NCI-H524 (cell line): ENCODE measurements around the gene LIMK2.

Experiments
- DNase-seq, 2 experiments: peaks; one replicate each; lab custom pipeline; 2025; lab: John Stamatoyannopoulos, UW

LIMK2 gene

GRCh38 chr22:31272522-31273446 lies 60.7 kb downstream of the LIMK2 start:
- peak; percentile 10 to 61 for DNase-seq

GRCh38 chr22:31274017-31274416 lies 61.9 kb downstream of the LIMK2 start:
- no peak for DNase-seq

DNA sequence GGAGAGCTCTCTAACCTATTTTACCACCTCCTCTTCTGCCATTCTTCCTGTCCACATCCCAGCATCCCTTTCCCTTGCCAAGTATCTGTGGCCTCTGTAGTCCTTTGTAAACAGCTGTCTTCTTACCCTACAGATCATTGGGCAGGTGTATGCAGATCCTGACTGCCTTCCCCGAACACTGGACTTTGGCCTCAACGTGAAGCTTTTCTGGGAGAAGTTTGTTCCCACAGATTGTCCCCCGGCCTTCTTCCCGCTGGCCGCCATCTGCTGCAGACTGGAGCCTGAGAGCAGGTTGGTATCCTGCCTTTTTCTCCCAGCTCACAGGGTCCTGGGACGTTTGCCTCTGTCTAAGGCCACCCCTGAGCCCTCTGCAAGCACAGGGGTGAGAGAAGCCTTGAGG lies 62.9 kb downstream of the LIMK2 start:
- DNase-seq: no peak

DNA sequence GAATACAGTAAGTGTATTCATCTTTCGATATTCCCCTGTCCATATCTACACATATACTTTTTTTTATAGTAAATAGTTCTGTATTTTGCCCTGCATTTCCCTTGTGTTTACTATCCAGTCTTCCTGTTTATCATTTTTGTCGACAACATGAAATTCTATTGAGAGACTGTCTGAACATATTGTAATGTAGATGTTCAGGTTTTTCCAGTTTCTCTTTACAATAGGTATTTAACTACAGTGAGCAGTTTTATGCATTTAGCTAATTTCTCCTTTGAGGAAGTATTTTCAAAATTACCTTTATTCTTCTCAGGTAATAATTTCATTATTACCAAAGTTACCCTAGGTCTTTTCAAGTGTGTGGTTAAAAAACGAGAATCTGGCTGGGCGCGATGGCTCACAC lies 63.5 kb downstream of the LIMK2 start:
- no peak for DNase-seq

DNA sequence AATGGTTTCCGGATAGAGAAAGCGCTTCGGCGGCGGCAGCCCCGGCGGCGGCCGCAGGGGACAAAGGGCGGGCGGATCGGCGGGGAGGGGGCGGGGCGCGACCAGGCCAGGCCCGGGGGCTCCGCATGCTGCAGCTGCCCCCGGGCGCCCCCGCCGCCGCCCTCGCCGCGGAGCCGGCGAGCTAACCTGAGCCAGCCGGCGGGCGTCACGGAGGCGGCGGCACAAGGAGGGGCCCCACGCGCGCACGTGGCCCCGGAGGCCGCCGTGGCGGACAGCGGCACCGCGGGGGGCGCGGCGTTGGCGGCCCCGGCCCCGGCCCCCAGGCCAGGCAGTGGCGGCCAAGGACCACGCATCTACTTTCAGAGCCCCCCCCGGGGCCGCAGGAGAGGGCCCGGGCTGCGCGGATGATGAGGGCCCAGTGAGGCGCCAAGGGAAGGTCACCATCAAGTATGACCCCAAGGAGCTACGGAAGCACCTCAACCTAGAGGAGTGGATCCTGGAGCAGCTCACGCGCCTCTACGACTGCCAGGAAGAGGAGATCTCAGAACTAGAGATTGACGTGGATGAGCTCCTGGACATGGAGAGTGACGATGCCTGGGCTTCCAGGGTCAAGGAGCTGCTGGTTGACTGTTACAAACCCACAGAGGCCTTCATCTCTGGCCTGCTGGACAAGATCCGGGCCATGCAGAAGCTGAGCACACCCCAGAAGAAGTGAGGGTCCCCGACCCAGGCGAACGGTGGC lies 64.5 kb downstream of the LIMK2 start:
- no peak for DNase-seq

DNA sequence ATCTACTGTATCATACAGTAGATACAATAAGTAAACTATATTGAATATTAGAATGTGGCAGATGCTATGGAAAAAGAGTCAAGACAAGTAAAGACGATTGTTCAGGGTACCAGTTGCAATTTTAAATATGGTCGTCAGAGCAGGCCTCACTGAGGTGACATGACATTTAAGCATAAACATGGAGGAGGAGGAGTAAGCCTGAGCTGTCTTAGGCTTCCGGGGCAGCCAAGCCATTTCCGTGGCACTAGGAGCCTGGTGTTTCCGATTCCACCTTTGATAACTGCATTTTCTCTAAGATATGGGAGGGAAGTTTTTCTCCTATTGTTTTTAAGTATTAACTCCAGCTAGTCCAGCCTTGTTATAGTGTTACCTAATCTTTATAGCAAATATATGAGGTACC lies 65.6 kb downstream of the LIMK2 start:
- DNase-seq: no peak

DNA sequence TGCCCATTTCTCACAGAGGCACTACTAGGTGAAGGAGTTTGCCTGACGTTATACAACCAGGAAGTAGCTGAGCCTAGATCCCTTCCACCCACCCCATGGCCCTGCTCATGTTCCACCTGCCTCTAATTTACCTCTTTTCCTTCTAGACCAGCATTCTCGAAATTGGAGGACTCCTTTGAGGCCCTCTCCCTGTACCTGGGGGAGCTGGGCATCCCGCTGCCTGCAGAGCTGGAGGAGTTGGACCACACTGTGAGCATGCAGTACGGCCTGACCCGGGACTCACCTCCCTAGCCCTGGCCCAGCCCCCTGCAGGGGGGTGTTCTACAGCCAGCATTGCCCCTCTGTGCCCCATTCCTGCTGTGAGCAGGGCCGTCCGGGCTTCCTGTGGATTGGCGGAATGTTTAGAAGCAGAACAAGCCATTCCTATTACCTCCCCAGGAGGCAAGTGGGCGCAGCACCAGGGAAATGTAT lies 66.1 kb downstream of the LIMK2 start:
- no peak for DNase-seq

- no peak for DNase-seq
Observed at GRCh38 chr22:31278626-31279326, 66.7 kb downstream of the LIMK2 start.

DNA sequence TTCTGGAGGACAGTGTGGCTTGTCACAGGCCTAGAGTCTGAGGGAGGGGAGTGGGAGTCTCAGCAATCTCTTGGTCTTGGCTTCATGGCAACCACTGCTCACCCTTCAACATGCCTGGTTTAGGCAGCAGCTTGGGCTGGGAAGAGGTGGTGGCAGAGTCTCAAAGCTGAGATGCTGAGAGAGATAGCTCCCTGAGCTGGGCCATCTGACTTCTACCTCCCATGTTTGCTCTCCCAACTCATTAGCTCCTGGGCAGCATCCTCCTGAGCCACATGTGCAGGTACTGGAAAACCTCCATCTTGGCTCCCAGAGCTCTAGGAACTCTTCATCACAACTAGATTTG lies 67.2 kb downstream of the LIMK2 start:
- DNase-seq: no peak

DNA sequence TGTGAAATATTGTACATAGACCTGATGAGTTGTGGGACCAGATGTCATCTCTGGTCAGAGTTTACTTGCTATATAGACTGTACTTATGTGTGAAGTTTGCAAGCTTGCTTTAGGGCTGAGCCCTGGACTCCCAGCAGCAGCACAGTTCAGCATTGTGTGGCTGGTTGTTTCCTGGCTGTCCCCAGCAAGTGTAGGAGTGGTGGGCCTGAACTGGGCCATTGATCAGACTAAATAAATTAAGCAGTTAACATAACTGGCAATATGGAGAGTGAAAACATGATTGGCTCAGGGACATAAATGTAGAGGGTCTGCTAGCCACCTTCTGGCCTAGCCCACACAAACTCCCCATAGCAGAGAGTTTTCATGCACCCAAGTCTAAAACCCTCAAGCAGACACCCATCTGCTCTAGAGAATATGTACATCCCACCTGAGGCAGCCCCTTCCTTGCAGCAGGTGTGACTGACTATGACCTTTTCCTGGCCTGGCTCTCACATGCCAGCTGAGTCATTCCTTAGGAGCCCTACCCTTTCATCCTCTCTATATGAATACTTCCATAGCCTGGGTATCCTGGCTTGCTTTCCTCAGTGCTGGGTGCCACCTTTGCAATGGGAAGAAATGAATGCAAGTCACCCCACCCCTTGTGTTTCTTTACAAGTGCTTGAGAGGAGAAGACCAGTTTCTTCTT lies 67.9 kb downstream of the LIMK2 start:
- no peak for DNase-seq

DNA sequence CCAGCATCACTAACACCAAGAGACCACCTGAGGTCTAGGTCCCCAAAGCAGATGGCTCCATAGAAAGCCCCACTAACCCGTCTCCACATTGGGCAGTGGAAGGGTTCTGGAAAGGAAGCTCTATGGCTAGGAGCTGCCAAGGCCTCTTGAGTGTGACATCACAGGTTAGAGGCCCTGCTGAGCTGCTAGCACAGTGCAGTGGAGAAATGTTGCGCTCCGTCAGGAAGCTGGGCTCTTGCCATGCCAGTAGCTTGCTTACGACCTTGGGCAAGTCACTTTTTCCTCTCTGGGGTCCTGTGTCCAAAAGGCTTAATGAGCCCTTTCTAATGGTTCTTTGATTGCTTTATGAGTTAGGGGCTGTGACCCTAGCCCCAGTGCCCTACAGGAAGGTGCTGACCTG lies 69.6 kb downstream of the LIMK2 start:
- no peak for DNase-seq

DNA sequence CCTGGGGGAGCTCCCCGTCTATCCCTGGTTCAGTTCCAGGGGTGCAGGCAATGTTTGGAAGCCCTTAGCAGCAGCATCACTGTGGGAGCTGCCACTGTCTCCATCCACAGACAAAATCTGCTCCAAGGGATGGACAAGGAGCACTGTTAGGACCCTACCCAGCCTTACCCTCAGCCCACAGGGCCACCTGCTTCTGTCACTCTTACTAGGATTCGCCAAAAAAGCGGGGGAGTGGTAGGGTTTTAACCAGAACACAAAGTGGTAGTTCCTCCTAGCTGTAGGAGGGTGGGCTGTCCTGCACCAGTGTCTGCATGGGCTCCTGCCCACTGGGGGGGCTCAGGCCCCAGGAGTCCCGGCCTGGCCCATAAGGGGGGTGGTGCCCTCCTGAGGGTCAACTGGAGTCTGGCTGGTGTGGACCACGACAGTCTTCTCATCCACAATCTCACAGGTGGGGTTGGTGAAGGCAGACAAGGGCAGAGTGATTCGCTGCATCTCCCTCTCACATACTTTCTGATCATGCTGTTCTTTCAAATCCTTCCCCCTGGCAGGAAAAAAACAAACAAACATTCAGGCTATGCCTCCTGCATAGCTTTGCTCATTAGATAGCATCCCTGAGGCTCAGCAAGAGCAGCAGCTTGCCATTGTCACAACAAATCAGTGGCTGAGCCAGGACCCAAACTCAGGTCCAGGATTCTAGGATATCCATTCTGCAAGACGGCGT lies 70.8 kb downstream of the LIMK2 start:
- DNase-seq: no peak

- peak; percentile 77 to 91 for DNase-seq
Observed at GRCh38 chr22:31284281-31285155, 72.4 kb downstream of the LIMK2 start.

GRCh38 chr22:31286360-31287255 lies 74.5 kb downstream of the LIMK2 start:
- DNase-seq: no peak

GRCh38 chr22:31287818-31288495 lies 75.9 kb downstream of the LIMK2 start:
- no peak for DNase-seq

- no peak for DNase-seq
Observed at GRCh38 chr22:31288496-31289240, 76.6 kb downstream of the LIMK2 start.

- DNase-seq: no peak
Observed at GRCh38 chr22:31289344-31289743, 77.2 kb downstream of the LIMK2 start.
